K562 (cell line): ENCODE results near the gene DENND2A. TPM values are rescaled to one million over a fixed set of nuclear protein-coding genes. Genes with fewer than 3 reads are reported as not detected.

Experiments used
- CBX1 ChIP-seq: sonication (generic); IDR thresholded peaks from 2 replicates; pipeline ENCODE4 v1.6.1; 2016; ENCODE audit warnings: antibody characterized with exemption, low read depth, mild to moderate bottlenecking
- CCAR2 ChIP-seq: fragments of 200-400 bp; formaldehyde crosslinking; IDR thresholded peaks from 2 replicates; pipeline ENCODE4 v1.6.1; 2017; ENCODE audit warnings: mild to moderate bottlenecking, low read depth, low read length
- CREBBP ChIP-seq: IDR thresholded peaks from one replicate; pipeline ENCODE4 v1.6.1; 2012; ENCODE audit warnings: low read depth, mild to moderate bottlenecking, control low read depth, inconsistent platforms, low read length
- GTF3C2 ChIP-seq: IDR thresholded peaks from 3 replicates; pipeline ENCODE4 v1.6.1; 2011; ENCODE audit warnings: borderline replicate concordance, mild to moderate bottlenecking, moderate library complexity; ENCODE audit not compliant: insufficient read length; ENCODE audit errors: extremely low read depth
- IRF1 ChIP-seq: sonication (generic); formaldehyde crosslinking; IDR thresholded peaks from 2 replicates; pipeline ENCODE4 v1.8.0; 2022; ENCODE audit warnings: missing genetic modification reagents, mild to moderate bottlenecking, borderline replicate concordance
- USF2 ChIP-seq: sonication (generic); formaldehyde crosslinking; IDR thresholded peaks from 2 replicates; pipeline ENCODE4 v1.5.0; 2020; ENCODE audit warnings: missing genetic modification reagents
- polyA plus RNA-seq, 8 experiments: library from polyadenylated mRNA; depleted of rRNA in 4 of 8; stranded (reverse) in 5 of 8; unstranded in 3 of 8; fragments of >200 nt; fragmentation: Nextera tagmentation in 2 of 8; fragmentation: Illumina TruSeq in 1 of 8; extraction: Ambion mirVana in 2 of 8; extraction: Trizol in 1 of 8; gene quantifications; 2 replicates each; pipeline versions ENCODE4 v1.2.1 to v1.2.3, GENCODE V29; 2011 to 2014; ENCODE audit warnings: inconsistent platforms in 1 of 8, missing spikeins in 1 of 8
- total RNA-seq, 7 experiments: library from RNA; depleted of rRNA in 6 of 7; stranded (reverse); fragments of >200 nt in 6 of 7; fragmentation: Illumina TruSeq in 2 of 7; extraction: Trizol in 2 of 7; gene quantifications; 2 replicates each; pipeline versions ENCODE4 v1.2.1 to v1.2.3, GENCODE V29; 2011 to 2021; ENCODE audit warnings: low replicate concordance in 1 of 7
- TF ChIP-seq, protein P1 (sequence below): fragments of 250-450 bp; sonication (Bioruptor Pico); IDR thresholded peaks from 2 replicates; pipeline ENCODE4 v1.4.0; 2020
- TF ChIP-seq, protein P2 (sequence below): sonication (generic); formaldehyde crosslinking; IDR thresholded peaks from 2 replicates; pipeline ENCODE4 v1.8.0; 2023; ENCODE audit warnings: missing genetic modification reagents, mild to moderate bottlenecking, borderline replicate concordance

DENND2A gene
- total and polyA plus RNA-seq, 9 of the 15 experiments (the other 6 are each of a cell fraction or from before 2014, with no cell fraction given): not detected

DNA sequence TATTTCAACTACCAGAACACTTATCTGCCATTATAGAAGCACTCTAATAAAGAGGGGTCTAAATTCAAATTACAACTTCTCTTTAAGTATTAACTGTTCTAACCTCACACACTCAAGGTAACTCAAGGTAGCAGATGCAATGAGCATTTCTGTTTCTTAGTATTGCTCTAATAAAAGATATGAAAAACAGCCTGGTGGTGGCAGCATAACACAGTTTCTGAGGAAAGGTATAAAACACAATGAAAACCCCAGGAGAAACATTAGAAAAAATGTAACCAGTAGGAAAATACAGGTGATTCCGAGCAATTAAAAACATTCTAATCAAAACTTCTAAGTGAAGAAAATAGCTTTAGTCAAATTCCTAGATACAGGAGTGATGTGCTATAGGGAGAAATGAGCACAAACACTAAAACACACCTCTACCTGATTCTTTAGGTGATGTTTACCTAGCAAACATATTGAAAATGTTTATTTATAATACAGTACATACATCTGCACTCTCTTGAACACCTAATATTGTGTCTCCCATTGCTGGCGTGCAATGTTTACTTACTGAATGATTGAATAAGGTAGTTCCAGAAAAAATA is 164.8 kb downstream of the DENND2A start (continued):
- TF ChIP-seq USF2 (CRISPR knock-in tag) (no peak), GTF3C2 (no peak), CBX1 (no peak), IRF1 (CRISPR knock-in tag) (no peak), CCAR2 (no peak), CREBBP (no peak)
- TF ChIP-seq, protein P1, sequence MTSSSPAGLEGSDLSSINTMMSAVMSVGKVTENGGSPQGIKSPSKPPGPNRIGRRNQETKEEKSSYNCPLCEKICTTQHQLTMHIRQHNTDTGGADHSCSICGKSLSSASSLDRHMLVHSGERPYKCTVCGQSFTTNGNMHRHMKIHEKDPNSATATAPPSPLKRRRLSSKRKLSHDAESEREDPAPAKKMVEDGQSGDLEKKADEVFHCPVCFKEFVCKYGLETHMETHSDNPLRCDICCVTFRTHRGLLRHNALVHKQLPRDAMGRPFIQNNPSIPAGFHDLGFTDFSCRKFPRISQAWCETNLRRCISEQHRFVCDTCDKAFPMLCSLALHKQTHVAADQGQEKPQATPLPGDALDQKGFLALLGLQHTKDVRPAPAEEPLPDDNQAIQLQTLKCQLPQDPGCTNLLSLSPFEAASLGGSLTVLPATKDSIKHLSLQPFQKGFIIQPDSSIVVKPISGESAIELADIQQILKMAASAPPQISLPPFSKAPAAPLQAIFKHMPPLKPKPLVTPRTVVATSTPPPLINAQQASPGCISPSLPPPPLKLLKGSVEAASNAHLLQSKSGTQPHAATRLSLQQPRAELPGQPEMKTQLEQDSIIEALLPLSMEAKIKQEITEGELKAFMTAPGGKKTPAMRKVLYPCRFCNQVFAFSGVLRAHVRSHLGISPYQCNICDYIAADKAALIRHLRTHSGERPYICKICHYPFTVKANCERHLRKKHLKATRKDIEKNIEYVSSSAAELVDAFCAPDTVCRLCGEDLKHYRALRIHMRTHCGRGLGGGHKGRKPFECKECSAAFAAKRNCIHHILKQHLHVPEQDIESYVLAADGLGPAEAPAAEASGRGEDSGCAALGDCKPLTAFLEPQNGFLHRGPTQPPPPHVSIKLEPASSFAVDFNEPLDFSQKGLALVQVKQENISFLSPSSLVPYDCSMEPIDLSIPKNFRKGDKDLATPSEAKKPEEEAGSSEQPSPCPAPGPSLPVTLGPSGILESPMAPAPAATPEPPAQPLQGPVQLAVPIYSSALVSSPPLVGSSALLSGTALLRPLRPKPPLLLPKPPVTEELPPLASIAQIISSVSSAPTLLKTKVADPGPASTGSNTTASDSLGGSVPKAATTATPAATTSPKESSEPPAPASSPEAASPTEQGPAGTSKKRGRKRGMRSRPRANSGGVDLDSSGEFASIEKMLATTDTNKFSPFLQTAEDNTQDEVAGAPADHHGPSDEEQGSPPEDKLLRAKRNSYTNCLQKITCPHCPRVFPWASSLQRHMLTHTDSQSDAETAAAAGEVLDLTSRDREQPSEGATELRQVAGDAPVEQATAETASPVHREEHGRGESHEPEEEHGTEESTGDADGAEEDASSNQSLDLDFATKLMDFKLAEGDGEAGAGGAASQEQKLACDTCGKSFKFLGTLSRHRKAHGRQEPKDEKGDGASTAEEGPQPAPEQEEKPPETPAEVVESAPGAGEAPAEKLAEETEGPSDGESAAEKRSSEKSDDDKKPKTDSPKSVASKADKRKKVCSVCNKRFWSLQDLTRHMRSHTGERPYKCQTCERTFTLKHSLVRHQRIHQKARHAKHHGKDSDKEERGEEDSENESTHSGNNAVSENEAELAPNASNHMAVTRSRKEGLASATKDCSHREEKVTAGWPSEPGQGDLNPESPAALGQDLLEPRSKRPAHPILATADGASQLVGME (CRISPR knock-in tag): no peak
- TF ChIP-seq, protein P2, sequence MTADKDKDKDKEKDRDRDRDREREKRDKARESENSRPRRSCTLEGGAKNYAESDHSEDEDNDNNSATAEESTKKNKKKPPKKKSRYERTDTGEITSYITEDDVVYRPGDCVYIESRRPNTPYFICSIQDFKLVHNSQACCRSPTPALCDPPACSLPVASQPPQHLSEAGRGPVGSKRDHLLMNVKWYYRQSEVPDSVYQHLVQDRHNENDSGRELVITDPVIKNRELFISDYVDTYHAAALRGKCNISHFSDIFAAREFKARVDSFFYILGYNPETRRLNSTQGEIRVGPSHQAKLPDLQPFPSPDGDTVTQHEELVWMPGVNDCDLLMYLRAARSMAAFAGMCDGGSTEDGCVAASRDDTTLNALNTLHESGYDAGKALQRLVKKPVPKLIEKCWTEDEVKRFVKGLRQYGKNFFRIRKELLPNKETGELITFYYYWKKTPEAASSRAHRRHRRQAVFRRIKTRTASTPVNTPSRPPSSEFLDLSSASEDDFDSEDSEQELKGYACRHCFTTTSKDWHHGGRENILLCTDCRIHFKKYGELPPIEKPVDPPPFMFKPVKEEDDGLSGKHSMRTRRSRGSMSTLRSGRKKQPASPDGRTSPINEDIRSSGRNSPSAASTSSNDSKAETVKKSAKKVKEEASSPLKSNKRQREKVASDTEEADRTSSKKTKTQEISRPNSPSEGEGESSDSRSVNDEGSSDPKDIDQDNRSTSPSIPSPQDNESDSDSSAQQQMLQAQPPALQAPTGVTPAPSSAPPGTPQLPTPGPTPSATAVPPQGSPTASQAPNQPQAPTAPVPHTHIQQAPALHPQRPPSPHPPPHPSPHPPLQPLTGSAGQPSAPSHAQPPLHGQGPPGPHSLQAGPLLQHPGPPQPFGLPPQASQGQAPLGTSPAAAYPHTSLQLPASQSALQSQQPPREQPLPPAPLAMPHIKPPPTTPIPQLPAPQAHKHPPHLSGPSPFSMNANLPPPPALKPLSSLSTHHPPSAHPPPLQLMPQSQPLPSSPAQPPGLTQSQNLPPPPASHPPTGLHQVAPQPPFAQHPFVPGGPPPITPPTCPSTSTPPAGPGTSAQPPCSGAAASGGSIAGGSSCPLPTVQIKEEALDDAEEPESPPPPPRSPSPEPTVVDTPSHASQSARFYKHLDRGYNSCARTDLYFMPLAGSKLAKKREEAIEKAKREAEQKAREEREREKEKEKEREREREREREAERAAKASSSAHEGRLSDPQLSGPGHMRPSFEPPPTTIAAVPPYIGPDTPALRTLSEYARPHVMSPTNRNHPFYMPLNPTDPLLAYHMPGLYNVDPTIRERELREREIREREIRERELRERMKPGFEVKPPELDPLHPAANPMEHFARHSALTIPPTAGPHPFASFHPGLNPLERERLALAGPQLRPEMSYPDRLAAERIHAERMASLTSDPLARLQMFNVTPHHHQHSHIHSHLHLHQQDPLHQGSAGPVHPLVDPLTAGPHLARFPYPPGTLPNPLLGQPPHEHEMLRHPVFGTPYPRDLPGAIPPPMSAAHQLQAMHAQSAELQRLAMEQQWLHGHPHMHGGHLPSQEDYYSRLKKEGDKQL (CRISPR knock-in tag): no peak
